GM10248 (cell line): ENCODE measurements around the gene SUSD6.

Experiments
- CTCF ChIA-PET: fragments of 300-600 bp; sonication (Branson Sonifier 250); formaldehyde crosslinking; extraction: SDS; loops from one replicate; lab custom pipeline; 2021; ENCODE audit warnings: antibody characterized with exemption; lab: Yijun Ruan, JAX
- POLR2A ChIA-PET: fragments of 350-650 bp; sonication (Branson Sonifier 250); formaldehyde crosslinking; extraction: SDS; loops from one replicate; lab custom pipeline; 2020; ENCODE audit warnings: antibody characterized with exemption; lab: Yijun Ruan, JAX
- DNase-seq: peaks from one replicate; pipeline ENCODE4 v3.0.0; 2012; ENCODE audit errors: extremely low spot score
- TF ChIP-seq, protein P1 (sequence below): IDR thresholded peaks from 2 replicates; pipeline ENCODE4 v1.5.1; 2012; ENCODE audit warnings: mild to moderate bottlenecking, low read depth; ENCODE audit errors: extremely low read depth, missing control alignments, control extremely low read depth

The SUSD6 gene

DNA sequence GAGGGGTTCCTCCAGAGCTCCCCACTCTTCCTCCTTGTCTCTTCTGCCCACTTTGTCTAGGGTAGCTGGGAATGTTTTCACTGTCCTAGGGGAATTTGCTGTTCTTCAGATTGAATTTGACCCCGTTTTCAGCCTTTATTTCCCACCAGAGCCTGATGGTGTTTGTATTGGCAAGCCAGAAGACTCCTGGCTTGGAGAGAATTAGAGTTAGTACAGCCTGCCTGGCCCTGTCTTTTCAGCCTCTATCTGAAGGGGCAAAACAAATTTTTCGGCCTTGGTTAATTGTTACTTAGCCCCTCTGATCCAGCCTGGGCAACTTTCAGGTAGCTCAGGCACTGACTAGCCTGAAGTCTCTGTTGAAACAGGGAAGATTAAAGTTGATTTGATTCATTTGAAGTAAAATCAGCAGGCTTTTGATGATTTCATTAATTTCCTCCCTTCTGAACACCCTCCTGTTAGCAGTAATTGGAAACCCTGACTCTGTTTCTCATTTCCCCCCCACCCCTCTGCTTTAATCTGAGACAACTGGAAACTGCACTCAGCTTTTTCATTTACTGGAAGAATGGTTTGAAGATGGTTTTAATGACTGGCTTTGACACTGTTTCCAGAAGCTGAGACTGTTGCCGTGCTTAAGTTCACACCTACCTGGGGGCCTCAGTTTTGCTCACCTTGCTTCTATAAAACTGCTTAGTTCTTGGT, 63.3 kb downstream of the SUSD6 start:
- no peak for DNase-seq
- POLR2A ChIA-PET, result no interaction called here
- CTCF ChIA-PET, result interaction anchor here (0.9 to 1.5 kb wide), 8 partner anchors 10 to 67 kb away, joined by 3 read pairs; no protein-coding TSS in a partner anchor
- TF ChIP-seq, protein P1, sequence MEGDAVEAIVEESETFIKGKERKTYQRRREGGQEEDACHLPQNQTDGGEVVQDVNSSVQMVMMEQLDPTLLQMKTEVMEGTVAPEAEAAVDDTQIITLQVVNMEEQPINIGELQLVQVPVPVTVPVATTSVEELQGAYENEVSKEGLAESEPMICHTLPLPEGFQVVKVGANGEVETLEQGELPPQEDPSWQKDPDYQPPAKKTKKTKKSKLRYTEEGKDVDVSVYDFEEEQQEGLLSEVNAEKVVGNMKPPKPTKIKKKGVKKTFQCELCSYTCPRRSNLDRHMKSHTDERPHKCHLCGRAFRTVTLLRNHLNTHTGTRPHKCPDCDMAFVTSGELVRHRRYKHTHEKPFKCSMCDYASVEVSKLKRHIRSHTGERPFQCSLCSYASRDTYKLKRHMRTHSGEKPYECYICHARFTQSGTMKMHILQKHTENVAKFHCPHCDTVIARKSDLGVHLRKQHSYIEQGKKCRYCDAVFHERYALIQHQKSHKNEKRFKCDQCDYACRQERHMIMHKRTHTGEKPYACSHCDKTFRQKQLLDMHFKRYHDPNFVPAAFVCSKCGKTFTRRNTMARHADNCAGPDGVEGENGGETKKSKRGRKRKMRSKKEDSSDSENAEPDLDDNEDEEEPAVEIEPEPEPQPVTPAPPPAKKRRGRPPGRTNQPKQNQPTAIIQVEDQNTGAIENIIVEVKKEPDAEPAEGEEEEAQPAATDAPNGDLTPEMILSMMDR, result no peak

DNA sequence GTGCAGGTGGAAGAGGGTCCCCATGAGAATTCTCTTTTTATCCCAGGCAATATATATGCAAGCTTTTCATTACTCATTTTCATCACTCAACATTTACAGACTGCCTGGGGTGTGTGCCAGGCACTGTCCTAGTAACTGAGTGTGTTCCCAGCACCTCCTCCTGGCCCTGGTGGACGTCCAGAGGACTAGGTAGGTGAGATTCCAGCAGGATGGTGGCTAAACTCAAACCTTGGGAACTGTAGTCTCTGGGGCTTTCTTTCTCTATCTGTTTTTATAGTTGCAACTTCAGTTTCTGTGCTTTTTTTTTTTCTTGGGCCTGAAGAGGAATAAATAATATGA, 63.8 kb downstream of the SUSD6 start:
- ChIA-PET CTCF (interaction anchor here (0.9 to 1.5 kb wide), 7 partner anchors 10 to 67 kb away, joined by 3 read pairs; no protein-coding TSS in a partner anchor), POLR2A (no interaction called here)
- TF ChIP-seq, protein P1, result no peak
- DNase-seq, result no peak

DNA sequence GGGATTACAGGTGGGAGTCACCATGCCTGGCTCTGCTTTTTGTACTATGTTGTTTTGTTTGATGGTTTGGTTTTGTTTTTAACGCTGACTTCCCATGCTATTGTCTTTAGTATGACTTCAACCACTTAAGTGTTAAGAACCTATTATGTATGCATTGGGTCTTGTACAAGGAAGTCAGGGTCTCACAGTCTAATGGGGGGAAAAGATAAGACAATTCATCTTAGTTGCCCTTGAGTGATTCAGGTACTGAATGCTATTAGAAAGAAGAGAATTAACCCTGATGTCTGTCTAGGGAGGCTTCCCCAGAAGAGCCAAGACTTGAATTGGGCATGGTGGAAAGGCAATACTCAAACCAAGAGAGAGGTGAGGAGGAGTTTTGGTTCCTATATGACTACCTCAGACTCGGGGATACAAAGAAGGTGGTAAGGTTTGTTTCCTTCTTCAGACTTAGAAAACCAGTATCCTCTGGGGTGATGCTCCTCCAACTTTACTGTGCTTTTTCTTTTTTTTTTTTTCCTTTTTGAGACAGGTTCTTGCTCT, 64.6 kb downstream of the SUSD6 start:
- TF ChIP-seq, protein P1, result no peak
- ChIA-PET CTCF (interaction anchor here (1.0 to 1.5 kb wide), 3 partner anchors 17 to 61 kb away, joined by 3 read pairs; no protein-coding TSS in a partner anchor), POLR2A (no interaction called here)
- DNase-seq, result peak; percentile 74

DNA sequence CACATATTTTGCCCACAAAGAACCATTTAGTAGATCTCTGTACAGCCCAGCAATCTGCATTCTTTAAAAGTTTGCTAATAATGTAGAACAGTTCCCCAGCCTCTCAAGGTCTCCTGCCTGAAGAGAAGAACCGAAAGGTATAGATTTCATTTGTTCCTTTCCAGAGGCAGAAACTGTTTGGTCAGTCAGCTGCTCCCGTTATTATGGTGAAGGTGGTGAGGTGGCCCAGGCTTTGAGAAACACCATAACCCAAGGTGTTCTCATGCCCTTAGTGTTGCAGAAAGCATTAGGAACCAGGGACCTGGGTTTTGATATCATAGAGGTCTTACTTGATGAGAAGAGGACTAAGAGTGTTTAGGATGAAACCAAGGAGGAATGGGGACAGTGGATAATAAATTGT, 65.3 kb downstream of the SUSD6 start:
- POLR2A ChIA-PET, result no interaction called here
- TF ChIP-seq, protein P1, result no peak
- no peak for DNase-seq
- CTCF ChIA-PET, result interaction anchor here (1.0 kb wide), 1 partner anchor 16 kb away, joined by 3 read pairs; no protein-coding TSS in a partner anchor

DNA sequence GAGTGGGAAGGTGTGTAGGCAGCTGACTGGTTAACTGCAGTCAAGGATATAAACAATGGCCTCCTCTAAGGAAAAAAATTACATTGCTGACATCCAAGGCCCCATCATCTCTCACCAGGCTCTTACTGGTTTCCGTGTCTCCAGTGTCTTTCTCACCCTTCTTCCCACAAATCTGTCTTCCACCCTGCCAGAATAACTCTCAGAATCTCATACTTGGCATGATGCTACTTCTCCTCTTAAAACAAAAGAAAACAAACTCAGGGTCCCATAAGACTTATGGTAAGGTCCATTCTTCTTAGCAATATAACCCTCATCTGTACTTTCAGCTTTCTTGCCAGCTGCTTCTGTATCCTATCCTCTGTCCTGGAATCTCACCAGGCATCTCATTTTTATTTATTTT, 68.9 kb downstream of the SUSD6 start:
- ChIA-PET CTCF (interaction anchor here (1.0 kb wide), 1 partner anchor 10 kb away, joined by 3 read pairs; no protein-coding TSS in a partner anchor), POLR2A (no interaction called here)
- no peak for DNase-seq
- TF ChIP-seq, protein P1, result no peak

DNA sequence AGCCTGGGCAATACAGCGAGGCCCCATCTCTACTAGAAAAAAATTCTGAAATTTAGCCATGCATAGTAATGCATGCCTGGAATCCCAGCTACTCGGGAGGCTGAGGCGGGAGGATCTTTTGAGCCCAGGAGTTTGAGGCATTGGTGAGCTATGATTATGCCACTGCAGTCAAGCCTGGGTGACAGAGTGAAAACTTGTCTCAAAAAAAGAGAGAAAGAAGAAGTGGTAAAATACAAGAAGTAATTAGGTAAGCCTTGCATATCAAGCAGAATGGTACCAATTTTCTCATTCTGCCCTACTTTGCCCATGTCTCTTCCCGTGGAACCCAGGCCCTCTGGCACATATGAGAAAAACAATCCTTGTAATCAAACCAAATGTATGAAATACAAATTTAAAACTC, 70.7 kb downstream of the SUSD6 start:
- TF ChIP-seq, protein P1, result no peak
- ChIA-PET CTCF (no interaction called here), POLR2A (no interaction called here)
- DNase-seq, result no peak
